Neuronal stem cell (in vitro differentiated cells): ENCODE results near the gene NAT8.
"Not testable (repeated sequence)": the region's sequence is repeated elsewhere in the genome, so short reads cannot be mapped to it uniquely, and the experiment has no call there.

Source experiments
- DNase-seq: peaks from one replicate; pipeline ENCODE4 v3.0.0-alpha.2; 2013; ENCODE audit warnings: low spot score
- H2AFZ ChIP-seq: one replicate; pipeline ENCODE4 v1.6.1; 2013; ENCODE audit warnings: mild to moderate bottlenecking, low read length, inconsistent platforms
- H2AK5ac ChIP-seq: 2 replicates; pipeline ENCODE4 v1.6.1; 2013; ENCODE audit warnings: low read depth, mild to moderate bottlenecking, inconsistent platforms, low read length, moderate library complexity, mixed read lengths
- H2BK120ac ChIP-seq: 2 replicates; pipeline ENCODE4 v1.6.1; 2013; ENCODE audit warnings: low read depth, mild to moderate bottlenecking, inconsistent platforms, low read length, moderate library complexity, mixed read lengths
- H2BK12ac ChIP-seq: one replicate; pipeline ENCODE4 v1.6.1; 2013; ENCODE audit warnings: low read length, inconsistent platforms
- H2BK15ac ChIP-seq: 2 replicates; pipeline ENCODE4 v1.6.1; 2013; ENCODE audit warnings: mild to moderate bottlenecking, low read length, inconsistent platforms, mixed read lengths
- H2BK5ac ChIP-seq: one replicate; pipeline ENCODE4 v1.6.1; 2013; ENCODE audit warnings: inconsistent platforms, mild to moderate bottlenecking, low read length, moderate library complexity
- H3K14ac ChIP-seq: one replicate; pipeline ENCODE4 v1.6.1; 2013; ENCODE audit warnings: low read length, inconsistent platforms
- H3K18ac ChIP-seq: 2 replicates; pipeline ENCODE4 v1.6.1; 2013; ENCODE audit warnings: low read length, inconsistent platforms
- H3K23ac ChIP-seq: 2 replicates; pipeline ENCODE4 v1.6.1; 2013; ENCODE audit warnings: low read depth, mild to moderate bottlenecking, mixed read lengths, low read length, inconsistent platforms; ENCODE audit not compliant: poor library complexity
- H3K27ac ChIP-seq: replicated peaks from 3 replicates; pipeline ENCODE4 v1.5.1; 2013; ENCODE audit warnings: low read length, inconsistent platforms
- H3K27me3 ChIP-seq, 3 experiments: 2 replicates each; pipeline ENCODE4 v1.6.1; 2013; ENCODE audit warnings: low read length in 3 of 3, mild to moderate bottlenecking in 2 of 3, inconsistent platforms in 1 of 3, low read depth in 1 of 3, mixed read lengths in 1 of 3, moderate library complexity in 1 of 3; ENCODE audit not compliant: control insufficient read depth in 3 of 3, insufficient read depth in 3 of 3
- H3K36me3 ChIP-seq, 2 donors: replicated peaks in 1 of 2; 2 replicates each; pipeline ENCODE4 v1.6.1; 2013; ENCODE audit warnings: low read length in 2 of 2; ENCODE audit not compliant: control insufficient read depth in 2 of 2, insufficient read depth in 2 of 2
- H3K4ac ChIP-seq: 2 replicates; pipeline ENCODE4 v1.6.1; 2013; ENCODE audit warnings: inconsistent platforms, mild to moderate bottlenecking, low read length, moderate library complexity
- H3K4me1 ChIP-seq, 2 donors: 1 replicate in 1 of 2; 2 replicates in 1 of 2; pipeline ENCODE4 v1.6.1; 2013; ENCODE audit warnings: low read length in 2 of 2, low read depth in 1 of 2; ENCODE audit not compliant: control insufficient read depth in 2 of 2, insufficient read depth in 1 of 2
- H3K4me2 ChIP-seq: one replicate; pipeline ENCODE4 v1.6.1; 2013; ENCODE audit warnings: mild to moderate bottlenecking, low read length, inconsistent platforms; ENCODE audit not compliant: insufficient read depth, poor library complexity, severe bottlenecking
- H3K4me3 ChIP-seq, 2 donors: 2 replicates each; pipeline ENCODE4 v1.5.1; 2013; ENCODE audit warnings: low read length in 2 of 2, mild to moderate bottlenecking in 2 of 2, inconsistent platforms in 1 of 2, moderate library complexity in 1 of 2
- H3K79me1 ChIP-seq: one replicate; pipeline ENCODE4 v1.6.1; 2013; ENCODE audit warnings: low read depth, mild to moderate bottlenecking, inconsistent platforms, low read length, moderate library complexity
- H3K9ac ChIP-seq: one replicate; pipeline ENCODE4 v1.6.1; 2013; ENCODE audit warnings: mild to moderate bottlenecking, low read depth, low read length, inconsistent platforms; ENCODE audit not compliant: poor library complexity
- H3K9me3 ChIP-seq, 2 donors: replicated peaks in 1 of 2; 2 replicates each; pipeline versions ENCODE3 to v1.6.1; 2013; ENCODE audit warnings: low read length in 2 of 2, mild to moderate bottlenecking in 2 of 2, inconsistent platforms in 1 of 2, low read depth in 1 of 2, mixed read lengths in 1 of 2, moderate library complexity in 1 of 2; ENCODE audit not compliant: control insufficient read depth in 2 of 2, insufficient read depth in 1 of 2
- H4K8ac ChIP-seq: one replicate; pipeline ENCODE4 v1.6.1; 2013; ENCODE audit warnings: low read depth, mild to moderate bottlenecking, inconsistent platforms, low read length, moderate library complexity
- H4K91ac ChIP-seq: one replicate; pipeline ENCODE4 v1.6.1; 2013; ENCODE audit warnings: low read length, low read depth, mild to moderate bottlenecking, inconsistent platforms; ENCODE audit not compliant: poor library complexity
- WGBS, 2 donors: extraction: QIAGEN DNeasy Blood & Tissue Kit; methylation state at CpG; one replicate each; pipeline ENCODE4 v1.1.7; 2013; ENCODE audit warnings: missing lambda C conversion rate in 2 of 2, mixed read lengths in 1 of 2; ENCODE audit not compliant: insufficient read length in 2 of 2, insufficient replicate concordance in 1 of 2; ENCODE audit errors: extremely low coverage in 2 of 2; 5-methylcytosine and 5-hydroxymethylcytosine counted together

Gene NAT8

GRCh38 chr2:73684905-73685304, 42.7 kb upstream of the NAT8 start:
- H3K18ac ChIP-seq, H3K79me1 ChIP-seq, H2BK12ac ChIP-seq, H4K91ac ChIP-seq, H3K9ac ChIP-seq, H3K4ac ChIP-seq, H3K4me2 ChIP-seq, H2BK5ac ChIP-seq, H2AFZ ChIP-seq, H2BK120ac ChIP-seq, H3K27me3 ChIP-seq, H3K36me3 ChIP-seq, H3K27ac ChIP-seq, H3K4me3 ChIP-seq, H3K4me1 ChIP-seq, H3K9me3 ChIP-seq, DNase-seq, H2BK15ac ChIP-seq, H2AK5ac ChIP-seq, H3K23ac ChIP-seq, H4K8ac ChIP-seq, H3K14ac ChIP-seq: not testable (repeated sequence)
- no CpG with 5 or more reads among the region's 9 CpGs for WGBS, 2 donors

- not testable (repeated sequence) for H3K4ac ChIP-seq, H4K8ac ChIP-seq, H2AFZ ChIP-seq, H2BK5ac ChIP-seq, H3K36me3 ChIP-seq, H3K4me1 ChIP-seq, H3K27ac ChIP-seq, H3K79me1 ChIP-seq, H3K4me3 ChIP-seq, H2BK120ac ChIP-seq, H3K23ac ChIP-seq, H3K9ac ChIP-seq, H3K18ac ChIP-seq, H2AK5ac ChIP-seq, H3K27me3 ChIP-seq, DNase-seq, H4K91ac ChIP-seq, H3K14ac ChIP-seq, H2BK12ac ChIP-seq, H3K9me3 ChIP-seq, H3K4me2 ChIP-seq, H2BK15ac ChIP-seq
- WGBS, 2 donors, result no CpG with 5 or more reads among the region's 1 CpG
These were observed 42.1 kb upstream of the NAT8 start for GRCh38 chr2:73684325-73684724.

DNA sequence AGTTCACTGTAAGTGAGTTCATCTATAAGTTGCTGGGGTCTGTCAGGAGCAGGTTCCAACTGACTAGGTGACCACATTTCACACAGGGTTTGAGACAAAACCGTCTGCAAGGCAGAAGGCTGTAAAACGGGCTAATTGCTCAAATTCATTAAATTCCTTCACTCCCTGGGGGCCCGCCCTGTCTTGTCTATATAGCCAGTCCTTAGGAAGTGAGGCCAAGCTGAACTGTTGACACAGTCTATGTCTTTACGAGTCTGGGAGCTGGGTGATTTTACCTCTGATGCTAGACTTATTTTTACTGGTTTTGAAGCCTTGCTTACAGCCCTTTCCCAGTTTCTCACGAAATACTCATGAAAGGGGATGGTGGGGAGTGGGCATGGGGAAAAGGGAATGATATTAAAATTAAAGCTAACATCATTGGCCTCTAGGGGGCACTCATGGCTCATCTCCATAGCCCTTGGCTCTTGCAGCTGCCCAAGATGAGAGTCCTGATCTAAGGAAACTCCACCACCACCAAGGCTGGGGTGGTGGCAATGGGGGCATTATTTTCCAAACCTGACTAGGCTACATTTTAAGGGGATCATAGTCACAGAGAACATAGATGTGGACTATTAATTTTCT, 37.8 kb upstream of the NAT8 start:
- H2BK120ac ChIP-seq, H2BK15ac ChIP-seq, H2BK5ac ChIP-seq, H3K9me3 ChIP-seq, H4K8ac ChIP-seq, H3K27me3 ChIP-seq, H3K27ac ChIP-seq, H3K18ac ChIP-seq, H3K4me1 ChIP-seq, H3K14ac ChIP-seq, H2AFZ ChIP-seq, H3K4me3 ChIP-seq, H4K91ac ChIP-seq, H2AK5ac ChIP-seq, H3K23ac ChIP-seq, H3K79me1 ChIP-seq, H3K36me3 ChIP-seq, H2BK12ac ChIP-seq, H3K4ac ChIP-seq, H3K9ac ChIP-seq, H3K4me2 ChIP-seq: not testable (repeated sequence)
- no CpG with 5 or more reads among the region's 5 CpGs for WGBS, 2 donors
- peak; percentile 23 for DNase-seq

GRCh38 chr2:73679237-73679636, 37.0 kb upstream of the NAT8 start:
- not testable (repeated sequence) for H4K8ac ChIP-seq, H3K4ac ChIP-seq, H3K4me3 ChIP-seq, H2AFZ ChIP-seq, H3K4me1 ChIP-seq, H2AK5ac ChIP-seq, DNase-seq, H2BK12ac ChIP-seq, H3K4me2 ChIP-seq, H3K9me3 ChIP-seq, H3K9ac ChIP-seq, H3K14ac ChIP-seq, H3K18ac ChIP-seq, H2BK120ac ChIP-seq, H4K91ac ChIP-seq, H3K23ac ChIP-seq, H3K27ac ChIP-seq, H3K27me3 ChIP-seq, H2BK15ac ChIP-seq, H2BK5ac ChIP-seq, H3K79me1 ChIP-seq, H3K36me3 ChIP-seq
- no CpG with 5 or more reads among the region's 2 CpGs for WGBS, 2 donors
